HG02642 (cell line): ENCODE results near the gene WNK3.

Experiments
- ATAC-seq: cut with Tn5 transposase; IDR thresholded peaks from one replicate; pipeline ENCODE4 v1.9.1; 2021; ENCODE audit warnings: mild to moderate bottlenecking; ENCODE audit not compliant: unreplicated experiment, poor library complexity

WNK3 gene

GRCh38 chrX:54172455-54172854, 185.4 kb downstream of the WNK3 start:
- no peak for ATAC-seq

- ATAC-seq = no peak
Observed at GRCh38 chrX:54171527-54172250, 186.2 kb downstream of the WNK3 start.

GRCh38 chrX:54171091-54171490, 186.8 kb downstream of the WNK3 start:
- ATAC-seq = no peak

GRCh38 chrX:54166915-54167314, 190.9 kb downstream of the WNK3 start:
- ATAC-seq = no peak

- no peak for ATAC-seq
Observed at GRCh38 chrX:54157561-54157960, 200.3 kb downstream of the WNK3 start.
